IMR-90 (cell line): Measurements from ENCODE around the gene SGCE. TPM values are rescaled to one million over a fixed set of nuclear protein-coding genes. Genes with fewer than 3 reads are reported as not detected.

Source experiments
- ATAC-seq: fragments of 200-7000 bp; cut with Tn5 transposase; 2 replicates; pipeline ENCODE4 v1.9.1; 2020; ENCODE audit warnings: low read depth, mild to moderate bottlenecking, moderate library complexity
- BruUV-seq: library from RNA; stranded (reverse); fragments of 400-500 nt; replicated peaks from 2 replicates; lab custom pipeline; 2021; lab: Mats Ljungman, UMichigan
- CTCF ChIA-PET: fragments of 300-600 bp; formaldehyde crosslinking; extraction: SDS; loops from one replicate; lab custom pipeline; 2021; ENCODE audit warnings: antibody characterized with exemption; lab: Yijun Ruan, JAX
- POLR2A ChIA-PET: fragments of 300-600 bp; sonication (Branson Sonifier 250); formaldehyde crosslinking; loops from one replicate; lab custom pipeline; 2022; ENCODE audit warnings: antibody characterized with exemption; ENCODE audit not compliant: unreplicated experiment; lab: Charles Lee
- DNase-seq: peaks from one replicate; pipeline ENCODE4 v3.0.0; 2013
- H2AFZ ChIP-seq: replicated peaks from 2 replicates; pipeline ENCODE3; 2013; ENCODE audit warnings: low read length, mild to moderate bottlenecking; ENCODE audit not compliant: poor library complexity
- H2AK5ac ChIP-seq: 2 replicates; pipeline ENCODE4 v1.6.1; 2013; ENCODE audit warnings: low read depth, low read length, inconsistent platforms
- H2AK9ac ChIP-seq: replicated peaks from 2 replicates; pipeline ENCODE3; 2013; ENCODE audit warnings: mild to moderate bottlenecking, low read depth, low read length, moderate library complexity; ENCODE audit not compliant: poor library complexity
- H2BK120ac ChIP-seq: 2 replicates; pipeline ENCODE4 v1.6.1; 2013; ENCODE audit warnings: low read depth, low read length, inconsistent platforms
- H2BK15ac ChIP-seq: 3 replicates; pipeline ENCODE4 v1.6.1; 2013; ENCODE audit warnings: low read depth, low read length, inconsistent platforms
- H2BK20ac ChIP-seq: 2 replicates; pipeline ENCODE4 v1.6.1; 2013; ENCODE audit warnings: low read depth, mild to moderate bottlenecking, inconsistent platforms, low read length, moderate library complexity
- H2BK5ac ChIP-seq: 2 replicates; pipeline ENCODE4 v1.6.1; 2013; ENCODE audit warnings: mild to moderate bottlenecking, low read depth, low read length, inconsistent platforms; ENCODE audit not compliant: poor library complexity, severe bottlenecking
- H3K14ac ChIP-seq: replicated peaks from 2 replicates; pipeline ENCODE4 v1.6.1; 2013; ENCODE audit warnings: low read depth, low read length, inconsistent platforms
- H3K18ac ChIP-seq: 2 replicates; pipeline ENCODE4 v1.6.1; 2013; ENCODE audit warnings: low read depth, low read length, control low read depth
- H3K23ac ChIP-seq: 2 replicates; pipeline ENCODE4 v1.6.1; 2013; ENCODE audit warnings: low read depth, low read length, inconsistent platforms
- H3K27ac ChIP-seq: 2 replicates; pipeline ENCODE4 v1.5.1; 2013; ENCODE audit warnings: mild to moderate bottlenecking, control low read depth, low read length; ENCODE audit not compliant: insufficient read depth
- H3K27me3 ChIP-seq: 2 replicates; pipeline ENCODE4 v1.6.1; 2013; ENCODE audit warnings: low read length; ENCODE audit not compliant: control insufficient read depth, insufficient read depth
- H3K36me3 ChIP-seq: 2 replicates; pipeline ENCODE4 v1.6.1; 2013; ENCODE audit warnings: low read length, mixed read lengths; ENCODE audit not compliant: control insufficient read depth, insufficient read depth
- H3K4ac ChIP-seq: 2 replicates; pipeline ENCODE4 v1.6.1; 2013; ENCODE audit warnings: low read depth, low read length, inconsistent platforms
- H3K4me1 ChIP-seq: 2 replicates; pipeline ENCODE4 v1.6.1; 2013; ENCODE audit warnings: low read length, mixed read lengths; ENCODE audit not compliant: control insufficient read depth, insufficient read depth
- H3K4me2 ChIP-seq: 2 replicates; pipeline ENCODE4 v1.6.1; 2013; ENCODE audit warnings: low read depth, mild to moderate bottlenecking, control low read depth, low read length, moderate library complexity
- H3K4me3 ChIP-seq: 2 replicates; pipeline ENCODE4 v1.5.1; 2013; ENCODE audit warnings: low read depth, mild to moderate bottlenecking, control low read depth, low read length, moderate library complexity; ENCODE audit not compliant: insufficient read depth
- H3K56ac ChIP-seq: 2 replicates; pipeline ENCODE4 v1.6.1; 2013; ENCODE audit warnings: low read length, inconsistent platforms; ENCODE audit not compliant: insufficient read depth; ENCODE audit errors: extremely low read depth
- H3K79me1 ChIP-seq, 2 experiments: 2 replicates each; pipeline ENCODE4 v1.6.1; 2013; ENCODE audit warnings: low read length in 2 of 2, inconsistent platforms in 1 of 2, low read depth in 1 of 2
- H3K9ac ChIP-seq: 2 replicates; pipeline ENCODE4 v1.6.1; 2013; ENCODE audit warnings: low read depth, low read length, control low read depth
- H3K9me1 ChIP-seq: 2 replicates; pipeline ENCODE4 v1.6.1; 2013; ENCODE audit warnings: low read length, inconsistent platforms; ENCODE audit not compliant: insufficient read depth
- H3K9me3 ChIP-seq: 2 replicates; pipeline ENCODE4 v1.6.1; 2013; ENCODE audit warnings: low read length; ENCODE audit not compliant: control insufficient read depth, insufficient read depth
- H4K20me1 ChIP-seq: 2 replicates; pipeline ENCODE4 v1.6.1; 2013; ENCODE audit warnings: low read length, inconsistent platforms; ENCODE audit not compliant: insufficient read depth
- H4K5ac ChIP-seq: 2 replicates; pipeline ENCODE4 v1.6.1; 2013; ENCODE audit warnings: mild to moderate bottlenecking, low read depth, low read length, control low read depth
- H4K8ac ChIP-seq, 2 experiments: 2 replicates each; pipeline ENCODE4 v1.6.1; 2013; ENCODE audit warnings: low read depth in 2 of 2, low read length in 2 of 2, control low read depth in 1 of 2, inconsistent platforms in 1 of 2
- H4K91ac ChIP-seq: 2 replicates; pipeline ENCODE4 v1.6.1; 2013; ENCODE audit warnings: low read depth, low read length, inconsistent platforms; ENCODE audit not compliant: insufficient read depth
- CHD1 ChIP-seq: IDR thresholded peaks from 2 replicates; pipeline ENCODE4 v1.6.1; 2012; ENCODE audit warnings: low read depth, low read length, improper control_type of control experiment
- CTCF ChIP-seq: conservative IDR thresholded peaks from 2 replicates; pipeline ENCODE4 v1.5.1; 2012; ENCODE audit warnings: mild to moderate bottlenecking, low read depth, low read length, improper control_type of control experiment
- ELK1 ChIP-seq: fragments of 150-350 bp; IDR thresholded peaks from 2 replicates; pipeline ENCODE4 v1.6.1; 2016; ENCODE audit warnings: low read depth, mild to moderate bottlenecking, low read length, moderate library complexity, borderline replicate concordance
- FOS ChIP-seq: fragments of 150-350 bp; IDR thresholded peaks from 2 replicates; pipeline ENCODE4 v1.6.1; 2016; ENCODE audit warnings: low read depth, low read length
- MXI1 ChIP-seq: IDR thresholded peaks from 2 replicates; pipeline ENCODE4 v1.6.1; 2012; ENCODE audit warnings: low read depth, mild to moderate bottlenecking, low read length, moderate library complexity, borderline replicate concordance
- POLR2A ChIP-seq: IDR thresholded peaks from 2 replicates; pipeline ENCODE4 v1.6.1; 2012; ENCODE audit warnings: mild to moderate bottlenecking, low read depth, low read length
- RFX5 ChIP-seq: IDR thresholded peaks from 2 replicates; pipeline ENCODE4 v1.8.0; 2012; ENCODE audit warnings: low read depth, mild to moderate bottlenecking, low read length, moderate library complexity
- SMC3 ChIP-seq: fragments of 150-350 bp; IDR thresholded peaks from 2 replicates; pipeline ENCODE4 v1.6.1; 2016; ENCODE audit warnings: low read depth, mild to moderate bottlenecking, antibody characterized with exemption, low read length, moderate library complexity
- WGBS, 2 experiments: methylation state at CpG; one replicate each; pipeline versions ENCODE4 v1.1.5 to v1.1.7; 2013; ENCODE audit warnings: missing lambda C conversion rate in 2 of 2; ENCODE audit not compliant: insufficient read length in 1 of 2; ENCODE audit errors: extremely low coverage in 2 of 2; 5-methylcytosine and 5-hydroxymethylcytosine counted together
- dilution Hi-C: fragments of 300-500 bp; cut with HindIII; formaldehyde crosslinking; loops from one replicate; pipeline ENCODE4 v1.14.3; 2018; ENCODE audit warnings: low sequenced_read_pairs; ENCODE audit not compliant: unreplicated experiment
- in situ Hi-C: fragments of 300-500 bp; cut with MboI; formaldehyde crosslinking; loops from 3 replicates; pipeline ENCODE4 v1.14.3; 2019; ENCODE audit warnings: low sequenced_read_pairs, inconsistent platforms, mixed read lengths
- intact Hi-C: fragments of 100-400 bp; cut with micrococcal nuclease; formaldehyde crosslinking; loops from 2 replicates; pipeline ENCODE4 v1.10.0; 2022
- polyA plus RNA-seq, 3 experiments: library from polyadenylated mRNA; depleted of rRNA; stranded (reverse); fragments of >200 nt; gene quantifications; 2 replicates each; pipeline ENCODE4 v1.2.3, GENCODE V29; 2012; ENCODE audit warnings: low replicate concordance in 1 of 3
- total RNA-seq: library from RNA; depleted of rRNA; stranded (reverse); fragments of >200 nt; gene quantifications from 2 replicates; pipeline ENCODE4 v1.2.3, GENCODE V29; 2012

SGCE gene
- total and polyA plus RNA-seq, 2 of the 4 experiments (the other 2 are of a cell fraction): 39.4 to 40.5 TPM

GRCh38 chr7:94602181-94602580 is 53.8 kb downstream of the SGCE start:
- H3K23ac ChIP-seq: no peak overlapping the region
- WGBS, 2 experiments: no CpG with 5 or more reads among the region's 1 CpG
- H3K27me3 ChIP-seq: no peaks in the 10 kb centered on the region
- BruUV-seq: no TSS peak
- POLR2A ChIA-PET: no interaction called here
- DNase-seq (no peak), ATAC-seq (no peak)
- H4K91ac ChIP-seq: no peak overlapping the region
- dilution Hi-C loops: no loop called here
- H3K14ac ChIP-seq: no peak overlapping the region
- CTCF ChIA-PET: no interaction called here
- no peaks in the 10 kb centered on the region for H4K20me1 ChIP-seq
- intact Hi-C loops: no loop called here
- no peak overlapping the region for H2BK20ac ChIP-seq
- H3K27ac ChIP-seq: no peak overlapping the region
- no peak overlapping the region for H2BK5ac ChIP-seq
- H3K56ac ChIP-seq: no peak overlapping the region
- no peak overlapping the region for H2AFZ ChIP-seq
- no peak overlapping the region for H2AK9ac ChIP-seq
- no peak overlapping the region for H4K8ac ChIP-seq
- H3K18ac ChIP-seq: no peak overlapping the region
- H3K4me3 ChIP-seq: no peak overlapping the region
- no peaks in the 10 kb centered on the region for H3K4me1 ChIP-seq
- no peak overlapping the region for H3K4me2 ChIP-seq
- no peak overlapping the region for H4K5ac ChIP-seq
- no peak overlapping the region for H3K4ac ChIP-seq
- H3K9me1 ChIP-seq: no peaks in the 10 kb centered on the region
- H3K36me3 ChIP-seq: peaks cover 4% of the 10 kb centered on the region; the same call in 1 of the 2 replicates
- no peak overlapping the region for H2BK120ac ChIP-seq
- no peak overlapping the region for H3K9ac ChIP-seq
- H2BK15ac ChIP-seq: no peak overlapping the region
- H3K9me3 ChIP-seq: no peaks in the 10 kb centered on the region
- in situ Hi-C loops: no loop called here
- no peak overlapping the region for H2AK5ac ChIP-seq
- TF ChIP-seq CTCF: no peak
- no peak for TF ChIP-seq SMC3
- TF ChIP-seq POLR2A: no peak
- TF ChIP-seq CHD1: no peak
- no peak for TF ChIP-seq ELK1
- no peak for TF ChIP-seq MXI1
- TF ChIP-seq RFX5: no peak
- no peak for TF ChIP-seq FOS
- H3K79me1 ChIP-seq: no peaks in the 10 kb centered on the region
